SH-SY5Y (cell line): ENCODE data around the gene PLXDC1.

Experiments
- GATA2 ChIP-seq: IDR thresholded peaks from 2 replicates; pipeline ENCODE4 v1.6.1; 2011; ENCODE audit warnings: mild to moderate bottlenecking, low read depth, low read length
- GATA3 ChIP-seq: IDR thresholded peaks from 2 replicates; pipeline ENCODE4 v1.6.1; 2011; ENCODE audit warnings: low read depth, mild to moderate bottlenecking, low read length, moderate library complexity

DNA sequence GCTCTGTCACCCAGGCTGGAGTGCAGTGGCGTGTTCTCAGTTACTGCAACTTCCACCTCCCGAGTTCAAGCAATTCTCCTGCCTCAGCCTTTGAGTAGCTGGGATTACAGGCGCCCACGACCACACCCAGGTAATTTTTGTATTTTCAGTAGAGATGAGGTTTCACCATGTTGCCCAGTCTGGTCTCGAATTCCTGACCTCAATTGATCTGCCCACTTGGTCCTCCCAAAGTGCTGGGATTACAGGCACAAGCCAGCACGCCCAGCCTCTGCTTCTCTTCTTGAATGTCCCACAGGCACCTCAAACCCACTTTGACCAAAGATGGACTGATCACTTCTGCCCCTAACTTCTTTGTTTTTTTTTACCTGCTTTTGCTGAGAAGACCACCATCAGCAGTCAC, 19.1 kb upstream of the PLXDC1 start:
- no peak for TF ChIP-seq GATA2
- no peak for TF ChIP-seq GATA3
